Glutamatergic neuron (in vitro differentiated cells): ENCODE results near the gene SNX5. TPM values are rescaled to one million over a fixed set of nuclear protein-coding genes. Genes with fewer than 3 reads are reported as not detected.

Experiments
- DNase-seq: peaks from one replicate; pipeline ENCODE4 v3.0.0; 2022
- H3K27ac Mint-ChIP-seq: one replicate; pipeline ENCODE4 v1.8.0; 2020; ENCODE audit warnings: mild to moderate bottlenecking, mixed read lengths, inconsistent platforms; ENCODE audit not compliant: unreplicated experiment
- H3K27me3 Mint-ChIP-seq: one replicate; pipeline ENCODE4 v1.8.0; 2020; ENCODE audit warnings: mild to moderate bottlenecking, moderate library complexity, mixed read lengths, inconsistent platforms; ENCODE audit not compliant: unreplicated experiment
- H3K36me3 Mint-ChIP-seq: one replicate; pipeline ENCODE4 v1.8.0; 2020; ENCODE audit warnings: mild to moderate bottlenecking, mixed read lengths, inconsistent platforms; ENCODE audit not compliant: unreplicated experiment
- H3K4me1 Mint-ChIP-seq: one replicate; pipeline ENCODE4 v1.8.0; 2020; ENCODE audit warnings: mild to moderate bottlenecking, low read depth, mixed read lengths, inconsistent platforms; ENCODE audit not compliant: unreplicated experiment
- H3K4me3 Mint-ChIP-seq: one replicate; pipeline ENCODE4 v1.8.0; 2020; ENCODE audit warnings: mild to moderate bottlenecking, mixed read lengths, inconsistent platforms; ENCODE audit not compliant: unreplicated experiment
- H3K9me3 Mint-ChIP-seq: one replicate; pipeline ENCODE4 v1.8.0; 2020; ENCODE audit warnings: mild to moderate bottlenecking, moderate library complexity, mixed read lengths, inconsistent platforms; ENCODE audit not compliant: unreplicated experiment
- CTCF ChIP-seq: fragments of 200-600 bp; sonication (generic); IDR thresholded peaks from one replicate; pipeline ENCODE4 v1.5.0; 2021; ENCODE audit not compliant: partially characterized antibody, unreplicated experiment
- total RNA-seq: library from RNA; stranded (reverse); fragmentation: NEBNext Ultra II Directional; extraction: Animal tissue kit (Norgen Biotek cat#: 25700); gene quantifications from one replicate; pipeline ENCODE4 v1.2.1, GENCODE V29; 2021; ENCODE audit not compliant: unreplicated experiment

The SNX5 gene
- total RNA-seq, 1 donor from 2014 or later: 43.2 TPM

GRCh38 chr20:17956099-17956685, 12.4 kb downstream of the SNX5 start:
- TF ChIP-seq CTCF: no peak
- DNase-seq: no peak
- Mint-ChIP-seq H3K4me3 (no peak overlapping the region), H3K9me3 (no peaks in the 10 kb centered on the region), H3K36me3 (no peaks in the 10 kb centered on the region), H3K4me1 (peaks cover 19% of the 10 kb centered on the region), H3K27me3 (no peaks in the 10 kb centered on the region), H3K27ac (no peak overlapping the region)

- Mint-ChIP-seq H3K27ac (no peak overlapping the region), H3K4me1 (peaks cover 16% of the 10 kb centered on the region), H3K4me3 (no peak overlapping the region), H3K36me3 (no peaks in the 10 kb centered on the region), H3K27me3 (no peaks in the 10 kb centered on the region), H3K9me3 (no peaks in the 10 kb centered on the region)
- no peak for TF ChIP-seq CTCF
- DNase-seq: no peak
Observed at GRCh38 chr20:17955302-17955701, 13.3 kb downstream of the SNX5 start.

GRCh38 chr20:17953935-17954334, 14.7 kb downstream of the SNX5 start:
- TF ChIP-seq CTCF: no peak
- H3K27ac Mint-ChIP-seq: no peak overlapping the region
- H3K4me3 Mint-ChIP-seq: no peak overlapping the region
- peaks cover 8% of the 10 kb centered on the region for H3K4me1 Mint-ChIP-seq
- DNase-seq: no peak
- no peaks in the 10 kb centered on the region for H3K36me3 Mint-ChIP-seq
- no peaks in the 10 kb centered on the region for H3K9me3 Mint-ChIP-seq
- H3K27me3 Mint-ChIP-seq: no peaks in the 10 kb centered on the region

- no peaks in the 10 kb centered on the region for H3K27me3 Mint-ChIP-seq
- H3K4me3 Mint-ChIP-seq: no peak overlapping the region
- no peak overlapping the region for H3K27ac Mint-ChIP-seq
- DNase-seq: no peak
- H3K4me1 Mint-ChIP-seq: peaks cover 3% of the 10 kb centered on the region
- no peaks in the 10 kb centered on the region for H3K36me3 Mint-ChIP-seq
- H3K9me3 Mint-ChIP-seq: no peaks in the 10 kb centered on the region
- no peak for TF ChIP-seq CTCF
Observed at GRCh38 chr20:17952692-17953684, 15.6 kb downstream of the SNX5 start.

- Mint-ChIP-seq H3K4me3 (no peak overlapping the region), H3K27me3 (no peaks in the 10 kb centered on the region), H3K9me3 (no peaks in the 10 kb centered on the region), H3K4me1 (no peaks in the 10 kb centered on the region), H3K27ac (no peak overlapping the region), H3K36me3 (no peaks in the 10 kb centered on the region)
- no peak for DNase-seq
- no peak for TF ChIP-seq CTCF
Observed at GRCh38 chr20:17951323-17951722, 17.3 kb downstream of the SNX5 start.
